DLD1 (cell line): ENCODE data around the gene CTDSP2.
"Not testable (repeated sequence)": the region's sequence is repeated elsewhere in the genome, so short reads cannot be mapped to it uniquely, and the experiment has no call there.

ENCODE experiments used
- in situ Hi-C: cut with HindIII; loops from 2 replicates; pipeline ENCODE4 v1.10.0; 2017; ENCODE audit warnings: low sequenced_read_pairs

CTDSP2 gene

DNA sequence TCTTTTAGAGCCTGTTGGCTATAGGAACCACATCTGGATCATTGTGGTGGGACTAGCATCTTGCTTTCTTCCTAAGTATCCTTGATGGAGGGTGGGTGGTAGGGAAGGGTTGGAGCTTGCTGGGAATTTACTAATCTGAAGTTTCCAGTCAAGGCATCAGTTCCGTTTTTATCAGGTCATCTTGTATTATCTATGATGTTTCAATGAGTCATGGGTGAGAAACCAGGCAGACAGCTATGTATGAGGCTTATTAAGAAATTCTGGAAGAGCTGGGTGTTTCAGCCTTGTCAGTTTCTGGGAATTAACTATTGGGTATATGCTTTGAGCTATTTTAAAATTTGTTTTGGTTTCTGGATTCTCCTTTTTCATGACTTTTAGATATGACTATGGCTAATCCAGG is 52.6 kb downstream of the CTDSP2 start:
- in situ Hi-C loops = no loop called here

DNA sequence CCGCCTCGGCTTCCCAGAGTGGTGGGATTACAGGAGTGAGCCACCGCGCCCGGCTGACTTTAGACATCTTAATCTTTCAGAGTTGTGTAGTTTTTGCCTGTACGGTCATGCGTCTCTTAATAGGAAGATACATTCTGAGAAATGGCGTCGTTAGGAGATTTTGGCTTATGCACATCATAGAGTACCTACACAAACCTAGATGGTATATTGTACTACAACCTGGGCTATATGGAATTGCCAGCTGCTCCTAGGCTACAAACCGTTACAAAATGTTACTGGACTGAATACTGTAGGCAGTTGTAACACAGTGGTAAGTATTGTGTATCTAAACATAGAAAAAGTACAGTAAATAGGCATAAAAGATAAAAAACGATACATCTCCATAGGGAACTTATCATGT is 62.7 kb downstream of the CTDSP2 start:
- in situ Hi-C loops = no loop called here

DNA sequence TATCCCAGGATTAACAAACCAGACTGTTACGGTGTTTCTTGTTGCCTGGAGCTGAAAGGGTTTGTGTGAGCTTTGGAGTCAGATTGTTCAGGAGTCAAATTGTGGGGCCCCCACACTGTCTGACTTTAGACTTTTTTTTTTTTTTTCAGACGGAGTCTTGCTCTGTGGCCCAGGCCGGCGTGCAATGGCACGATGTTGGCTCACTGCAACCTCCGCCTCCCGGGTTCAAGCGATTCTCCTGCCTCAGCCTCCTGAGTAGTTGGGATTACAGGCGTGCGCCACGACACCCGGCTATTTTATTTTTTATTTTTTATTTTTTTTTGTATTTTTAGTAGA is 63.1 kb downstream of the CTDSP2 start:
- in situ Hi-C loops = no loop called here

DNA sequence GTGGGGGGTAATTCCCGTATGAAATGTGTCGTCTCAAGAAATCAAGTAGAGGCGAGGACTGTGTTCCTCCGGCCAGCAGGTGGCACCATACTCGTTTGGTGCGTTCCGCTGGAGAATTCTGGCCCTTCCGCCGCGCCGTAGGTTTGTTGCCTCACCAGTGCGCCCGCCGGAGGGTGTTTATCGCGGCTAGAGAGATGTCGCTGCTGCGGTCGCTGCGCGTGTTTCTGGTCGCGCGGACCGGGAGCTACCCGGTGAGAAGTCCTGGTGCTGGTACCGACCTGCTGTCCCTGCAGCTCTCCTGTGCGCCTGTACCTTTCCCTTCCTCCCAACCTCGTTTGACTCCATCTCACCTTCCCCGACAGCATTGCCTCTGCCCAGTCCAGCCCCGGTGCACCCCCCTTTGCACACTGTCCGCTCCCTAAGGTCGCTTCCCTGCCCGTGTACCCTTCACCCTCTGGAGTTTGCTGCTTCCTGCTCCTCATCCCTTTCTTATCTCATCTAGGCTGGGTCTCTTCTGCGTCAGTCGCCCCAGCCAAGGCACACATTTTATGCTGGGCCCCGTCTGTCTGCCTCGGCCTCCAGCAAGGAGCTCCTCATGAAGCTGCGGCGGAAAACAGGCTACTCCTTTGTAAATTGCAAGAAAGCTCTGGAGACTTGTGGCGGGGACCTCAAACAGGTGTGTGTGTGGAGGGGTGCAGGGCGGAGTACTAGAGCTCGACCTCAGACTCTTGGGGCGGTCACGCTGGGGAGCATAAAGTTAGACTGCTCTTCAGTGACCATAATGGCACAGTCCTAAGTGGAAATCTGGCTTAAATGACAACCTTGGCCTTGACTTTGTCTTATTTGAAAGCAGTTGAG is 63.7 kb downstream of the CTDSP2 start, which contains the start of gene TSFM:
Gene TSFM, plus strand, starts transcription at position 180 of the 858 bp plus-strand sequence. Its CDS starts 15 bp downstream, at position 195.
- in situ Hi-C loops = no loop called here

DNA sequence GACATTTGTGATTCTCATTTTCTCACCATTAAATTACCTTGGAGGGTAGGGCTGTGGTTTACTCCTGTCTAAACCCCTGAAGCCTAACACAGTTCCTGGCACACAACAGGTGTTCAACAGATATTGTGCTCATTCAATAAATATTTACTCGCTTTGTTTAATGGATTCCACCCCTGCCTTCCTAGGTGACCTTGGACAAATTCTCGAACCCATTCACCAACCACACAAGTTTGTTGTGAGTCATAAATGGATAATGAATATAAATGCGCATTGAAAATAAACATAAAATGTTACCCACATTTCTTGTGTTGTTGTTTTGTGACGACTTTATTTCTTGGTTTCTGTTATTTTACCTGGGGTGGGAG is 64.3 kb downstream of the CTDSP2 start:
- in situ Hi-C loops = no loop called here

DNA sequence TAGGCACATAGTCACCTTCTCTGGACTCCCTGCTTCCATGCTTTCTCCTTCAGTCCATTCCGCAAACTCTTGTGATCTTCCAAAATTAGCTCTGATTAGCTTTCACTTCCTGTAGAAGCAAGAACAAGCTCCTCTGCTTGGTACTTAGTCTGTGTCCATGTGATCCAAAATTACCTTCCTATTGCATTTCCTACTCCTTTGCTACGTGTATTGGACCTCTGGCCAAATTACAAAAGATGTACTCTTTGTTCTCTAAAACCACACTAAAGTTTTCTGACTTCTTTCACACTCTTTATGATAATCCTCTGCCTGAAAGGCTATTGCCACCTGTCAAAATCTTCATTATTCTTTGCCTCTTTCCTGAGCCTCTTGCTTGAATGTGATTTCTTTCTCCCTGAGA is 64.7 kb downstream of the CTDSP2 start:
- in situ Hi-C loops = no loop called here

DNA sequence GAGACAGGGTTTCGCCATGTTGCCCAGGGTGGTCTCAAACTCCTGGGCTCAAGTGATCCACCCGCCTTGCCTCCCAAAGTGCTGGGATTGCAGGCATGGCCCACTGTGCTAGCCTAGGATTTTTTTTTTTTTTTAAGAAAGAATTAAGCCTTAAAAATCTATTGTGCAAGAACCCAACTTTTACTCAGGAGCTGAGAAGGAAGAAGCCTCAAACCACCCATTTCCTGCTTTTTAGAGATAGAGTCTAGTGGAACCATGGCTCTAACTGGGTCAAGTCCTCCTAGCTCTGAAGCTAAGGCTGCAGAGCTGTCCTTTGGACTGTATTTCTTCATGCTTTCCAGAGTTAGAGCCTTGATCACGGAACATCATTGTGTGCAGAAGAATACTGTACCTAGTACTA is 65.3 kb downstream of the CTDSP2 start:
- in situ Hi-C loops = no loop called here

DNA sequence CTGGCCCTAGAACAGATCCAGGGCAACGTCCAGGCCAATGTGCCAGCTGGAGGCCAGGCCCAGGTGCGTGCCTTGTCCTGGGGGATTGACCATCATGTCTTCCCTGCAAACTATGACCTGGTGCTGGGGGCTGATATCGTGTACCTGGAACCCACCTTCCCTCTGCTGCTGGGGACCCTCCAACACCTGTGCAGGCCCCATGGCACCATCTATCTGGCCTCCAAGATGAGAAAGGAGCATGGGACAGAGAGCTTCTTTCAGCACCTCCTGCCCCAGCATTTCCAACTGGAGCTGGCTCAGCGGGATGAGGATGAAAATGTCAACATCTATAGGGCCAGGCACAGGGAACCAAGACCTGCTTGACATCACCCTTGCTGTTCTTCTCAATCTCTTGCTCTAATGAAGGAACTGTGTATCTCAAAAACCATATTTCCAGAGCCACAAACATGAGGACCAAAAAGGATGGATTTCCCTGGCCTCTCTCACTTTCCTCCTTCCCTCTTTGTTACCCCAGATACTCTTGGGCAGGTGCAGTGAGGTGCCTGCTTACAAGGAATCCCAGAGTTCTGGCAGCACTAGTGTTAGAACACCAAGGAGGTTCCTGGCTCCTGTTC is 66.1 kb downstream of the CTDSP2 start:
- in situ Hi-C loops = no loop called here

DNA sequence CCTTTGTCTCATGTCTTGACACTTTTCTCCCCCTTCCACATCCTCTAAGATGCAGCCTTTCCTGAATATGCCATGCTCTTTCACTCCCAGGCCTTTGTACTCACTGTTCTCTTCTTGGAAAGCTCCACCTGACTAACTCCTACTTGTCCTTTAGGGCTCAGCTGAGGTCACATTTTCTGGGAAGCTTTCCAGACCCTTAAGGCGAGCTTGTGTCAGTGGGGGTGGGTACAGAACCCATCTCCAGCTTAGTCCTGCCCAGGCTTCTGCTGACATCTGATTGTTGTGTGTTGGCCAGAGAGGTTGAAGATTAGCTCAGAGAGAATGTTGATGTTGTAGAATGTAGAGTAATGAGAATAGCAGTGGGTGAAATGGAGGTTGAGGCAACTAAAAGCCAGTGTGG is 66.8 kb downstream of the CTDSP2 start:
- in situ Hi-C loops = no loop called here

DNA sequence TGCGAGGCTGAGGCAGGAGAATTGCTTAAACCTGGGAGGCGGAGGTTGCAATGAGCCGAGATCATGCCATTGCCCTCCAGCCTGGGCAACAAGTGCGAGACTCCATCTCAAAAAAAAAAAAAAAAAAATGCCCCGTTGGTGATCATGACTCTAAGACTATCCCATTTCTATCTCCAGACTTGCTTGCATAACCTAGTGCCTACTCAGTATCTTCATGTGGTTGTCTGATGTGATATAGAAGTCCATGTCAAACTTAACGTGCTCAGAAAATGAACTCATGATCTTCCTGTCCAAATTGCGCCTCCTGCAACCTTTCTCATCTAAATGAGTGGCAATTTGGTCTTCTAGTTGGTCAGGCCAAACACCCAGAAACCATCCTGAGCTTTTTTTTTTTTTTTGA is 68.6 kb downstream of the CTDSP2 start:
- in situ Hi-C loops = no loop called here

DNA sequence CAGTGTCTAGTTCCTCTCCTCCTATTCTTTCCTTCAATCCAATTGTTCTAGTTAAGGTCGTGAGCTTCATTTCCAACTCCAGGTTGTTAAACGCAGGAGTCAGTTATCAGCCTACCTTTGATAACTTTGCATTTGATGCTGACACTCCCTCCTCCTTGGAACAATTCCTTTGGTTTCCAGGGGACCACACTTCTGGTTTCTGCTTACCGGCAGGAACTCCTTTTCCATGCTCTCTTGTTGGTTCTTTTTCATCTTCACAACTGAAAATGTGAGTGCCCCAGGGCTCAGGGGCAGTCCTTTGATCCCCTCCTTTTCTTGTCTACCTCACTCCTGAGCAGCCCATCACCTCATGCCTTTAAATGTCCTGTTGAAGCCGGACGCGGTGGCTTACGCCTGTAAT is 69.2 kb downstream of the CTDSP2 start:
- in situ Hi-C loops = no loop called here

DNA sequence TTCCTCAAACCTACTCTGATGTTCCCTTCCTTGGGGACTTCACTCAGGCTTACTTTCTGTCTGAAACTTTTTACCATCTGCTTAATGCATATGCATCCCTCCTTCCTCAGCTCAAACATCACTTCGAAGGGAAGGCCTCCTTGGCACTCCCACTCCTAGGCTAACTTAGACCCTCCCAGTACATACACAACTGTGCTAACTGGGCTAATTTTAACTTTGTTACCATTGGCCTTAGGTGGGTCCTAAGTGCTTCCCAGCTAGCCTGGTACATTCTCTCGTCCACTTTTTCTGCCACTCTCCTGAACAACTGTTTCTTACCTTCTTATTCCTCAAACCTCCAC is 70.3 kb downstream of the CTDSP2 start:
- in situ Hi-C loops = no loop called here

DNA sequence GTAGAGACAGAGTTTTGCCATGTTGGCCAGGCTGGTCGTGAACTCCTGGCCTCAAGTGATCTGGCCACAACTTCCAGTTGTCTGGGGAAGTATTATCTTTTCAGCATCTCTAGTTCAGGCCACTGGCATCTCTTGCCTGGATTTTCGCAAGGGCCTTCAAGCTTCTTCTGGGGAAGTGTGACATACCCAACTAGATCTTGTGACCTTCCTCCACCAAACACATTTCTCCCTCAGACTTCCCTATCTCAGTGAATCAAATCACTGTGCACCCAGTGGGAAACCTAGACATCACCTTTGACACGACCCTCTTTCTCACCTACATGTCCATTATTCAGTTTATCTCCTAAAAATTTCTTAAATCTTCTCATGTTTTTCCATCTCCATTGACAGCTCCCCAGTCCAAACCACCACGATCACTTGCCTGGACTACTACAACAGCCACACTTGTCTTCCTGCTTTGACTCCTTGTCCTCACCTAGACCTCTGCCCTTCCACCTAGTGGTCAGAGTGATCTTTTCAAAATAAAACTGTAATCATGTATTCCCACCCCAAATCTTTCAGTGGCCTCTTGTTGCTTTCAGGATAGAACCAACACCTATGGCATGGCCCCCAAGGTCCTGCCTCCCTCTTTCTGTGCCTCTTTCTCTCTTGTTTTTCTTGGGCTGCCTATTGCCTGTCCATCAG is 70.8 kb downstream of the CTDSP2 start:
- in situ Hi-C loops = no loop called here

DNA sequence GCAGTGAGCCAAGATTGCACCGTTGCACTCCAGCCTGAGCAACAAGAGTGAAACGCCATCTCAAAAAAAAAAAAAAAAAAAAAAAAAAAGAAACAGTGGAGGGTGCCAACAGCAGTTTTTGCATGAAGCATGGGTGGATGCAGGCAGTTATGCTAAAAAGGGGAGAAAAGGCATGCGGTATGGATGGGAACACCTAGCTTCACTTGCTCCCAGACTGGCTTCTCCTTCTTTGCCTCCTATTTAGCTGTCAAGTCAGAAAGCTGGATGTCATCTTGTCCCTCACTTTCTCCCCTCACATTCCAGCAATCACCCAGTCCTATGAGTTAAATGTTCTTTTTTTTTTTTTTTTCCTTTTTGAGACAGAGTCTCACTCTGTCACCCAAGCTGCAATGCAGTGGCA is 71.5 kb downstream of the CTDSP2 start:
- in situ Hi-C loops = no loop called here

DNA sequence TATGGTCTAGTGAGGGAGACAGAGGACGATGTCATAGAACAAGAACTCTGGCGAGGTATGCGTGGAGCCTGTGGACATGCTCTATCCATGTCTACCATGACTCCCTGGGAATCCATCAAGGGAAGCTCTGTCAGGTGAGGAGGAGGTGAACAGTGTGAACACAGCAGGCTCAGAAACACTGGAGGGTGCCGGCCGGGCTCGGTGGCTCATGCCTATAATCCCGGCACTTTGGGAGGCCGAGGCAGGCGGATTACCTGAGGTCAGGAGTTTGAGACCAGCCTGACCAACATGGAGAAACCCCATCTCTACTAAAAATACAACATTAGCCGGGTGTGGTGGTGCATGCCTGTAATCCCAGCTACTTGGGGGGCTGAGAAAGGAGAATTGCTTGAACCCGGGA is 71.9 kb downstream of the CTDSP2 start:
- in situ Hi-C loops = not testable (repeated sequence)

DNA sequence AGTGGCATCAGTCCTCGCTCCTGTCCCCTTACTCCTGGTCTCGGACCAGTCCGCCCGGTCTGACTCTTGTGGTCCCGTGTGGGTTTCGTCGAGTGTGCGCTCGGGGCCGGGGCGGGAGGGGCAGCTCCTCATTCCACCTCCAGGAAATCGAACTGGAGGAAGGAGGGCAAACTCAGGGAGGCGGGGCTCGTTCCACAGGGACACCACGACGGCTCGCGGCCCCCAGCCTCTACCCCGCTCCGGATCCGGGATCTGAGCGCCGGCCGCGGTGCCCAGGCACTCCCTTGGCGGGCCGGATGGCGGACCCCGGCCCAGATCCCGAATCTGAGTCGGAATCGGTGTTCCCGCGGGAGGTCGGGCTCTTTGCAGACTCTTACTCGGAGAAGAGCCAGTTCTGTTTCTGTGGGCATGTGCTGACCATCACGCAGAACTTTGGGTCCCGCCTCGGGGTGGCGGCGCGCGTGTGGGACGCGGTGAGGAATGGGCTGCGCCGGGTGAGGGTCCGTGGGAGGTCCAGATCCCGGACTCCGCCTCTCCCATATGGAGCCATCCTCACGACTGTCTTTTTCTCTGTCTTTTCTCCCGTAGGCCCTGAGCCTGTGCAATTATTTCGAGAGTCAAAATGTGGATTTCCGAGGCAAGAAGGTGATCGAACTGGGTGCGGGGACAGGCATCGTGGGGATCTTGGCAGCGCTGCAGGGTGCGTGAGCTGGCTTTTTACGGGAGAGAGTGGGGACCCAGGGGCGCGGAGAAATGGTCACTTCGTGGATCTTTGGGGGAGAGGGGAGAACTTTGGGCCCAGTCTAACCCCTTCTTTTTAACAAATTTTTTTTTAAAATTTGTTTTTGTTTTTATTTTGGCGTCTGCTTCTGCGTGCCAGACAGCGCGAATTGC is 73.9 kb downstream of the CTDSP2 start, which contains the start of gene EEF1AKMT3:
Gene EEF1AKMT3, plus strand, starts transcription at position 186 of the 894 bp plus-strand sequence. Its CDS starts 111 bp downstream, at position 297.
- in situ Hi-C loops = no loop called here

DNA sequence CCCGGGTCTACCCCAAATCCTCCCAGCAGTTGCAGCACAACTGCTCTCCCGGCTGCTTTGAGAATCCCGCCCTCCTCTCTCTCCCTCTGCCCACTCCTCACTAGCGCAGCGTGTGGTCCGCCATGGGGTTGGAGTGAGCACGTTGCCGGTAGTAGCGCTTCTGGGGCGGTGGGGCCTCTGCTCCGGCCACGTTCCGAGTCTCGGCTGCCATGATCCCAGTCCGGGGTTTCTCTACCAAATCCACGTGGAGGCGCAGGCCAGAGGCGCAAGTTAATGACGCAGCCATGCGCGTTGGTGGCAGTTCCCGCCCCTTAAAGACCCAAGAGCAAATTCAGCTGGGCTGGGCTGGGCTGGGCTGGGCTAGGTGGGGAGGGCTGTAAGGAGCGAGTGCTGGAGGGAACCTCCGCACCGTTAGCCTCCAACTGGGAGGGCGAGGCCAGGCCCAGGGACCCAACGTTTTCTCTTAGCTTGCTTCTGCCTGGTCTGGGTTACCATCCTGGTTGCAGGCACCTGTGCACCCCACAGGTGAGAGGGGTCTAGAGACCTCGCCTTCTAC is 74.6 kb downstream of the CTDSP2 start, which contains the start of gene METTL1:
Gene METTL1, minus strand, starts transcription at position 233 of the 556 bp plus-strand sequence. Its CDS starts 22 bp downstream, at position 211.
- in situ Hi-C loops = no loop called here

DNA sequence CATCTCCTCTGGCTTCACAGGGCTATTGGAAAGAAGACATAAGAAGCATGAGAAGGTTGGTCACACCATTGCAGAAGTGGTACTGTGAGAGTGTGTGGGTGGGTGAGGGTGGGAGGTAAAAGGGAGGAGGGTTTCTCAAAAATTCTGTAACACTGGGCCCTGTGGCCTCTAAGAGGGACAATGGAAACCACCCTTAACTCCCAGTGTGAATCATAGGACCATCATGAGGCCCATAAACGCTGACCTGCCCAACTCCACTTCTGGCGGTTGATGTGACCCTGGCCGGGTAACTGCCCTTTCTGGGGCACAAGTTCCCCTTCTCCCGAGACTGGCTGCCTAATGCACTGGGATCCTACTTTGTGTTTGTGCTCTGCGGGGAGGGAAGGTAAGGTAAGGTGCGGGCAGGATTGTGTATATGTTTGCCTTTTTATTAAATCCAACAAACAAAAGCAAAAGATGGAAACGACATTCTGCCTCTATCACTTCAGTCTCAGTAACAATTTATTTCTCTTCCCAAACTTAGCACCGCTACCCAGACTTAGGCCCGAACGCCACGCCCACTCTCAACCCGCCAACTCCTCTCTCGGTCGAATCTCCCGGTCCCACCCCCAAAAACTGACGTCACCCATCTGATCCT is 75.2 kb downstream of the CTDSP2 start:
- in situ Hi-C loops = no loop called here

DNA sequence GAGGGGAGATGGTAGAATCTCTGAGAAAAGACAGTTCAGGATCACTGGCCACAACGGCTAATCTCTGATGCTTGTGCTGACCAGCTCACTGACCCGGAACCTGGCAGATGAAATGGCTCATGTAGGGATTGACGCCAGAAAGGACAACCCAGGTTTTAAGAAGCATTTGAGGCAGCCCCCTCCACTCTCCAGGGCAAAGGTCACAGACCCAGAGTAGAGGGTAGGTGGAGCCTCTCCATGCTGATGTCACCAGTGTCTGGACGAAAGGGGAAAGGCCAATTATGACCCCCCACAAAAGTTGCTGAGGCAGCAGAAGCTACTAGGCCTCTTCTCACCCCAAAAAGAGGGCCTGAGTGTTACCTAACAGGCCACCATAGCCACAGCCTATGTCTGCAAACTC is 75.8 kb downstream of the CTDSP2 start:
- in situ Hi-C loops = no loop called here
